Measurements from ENCODE around the gene PCDHGC4. TPM values are rescaled to one million over a fixed set of nuclear protein-coding genes. Genes with fewer than 3 reads are reported as not detected.

Gene PCDHGC4
- total and polyA plus RNA-seq, 2 of the 13 experiments (the other 11 are each of a cell fraction or from before 2014, with no cell fraction given): 0.07 TPM; not detected in 1

DNA sequence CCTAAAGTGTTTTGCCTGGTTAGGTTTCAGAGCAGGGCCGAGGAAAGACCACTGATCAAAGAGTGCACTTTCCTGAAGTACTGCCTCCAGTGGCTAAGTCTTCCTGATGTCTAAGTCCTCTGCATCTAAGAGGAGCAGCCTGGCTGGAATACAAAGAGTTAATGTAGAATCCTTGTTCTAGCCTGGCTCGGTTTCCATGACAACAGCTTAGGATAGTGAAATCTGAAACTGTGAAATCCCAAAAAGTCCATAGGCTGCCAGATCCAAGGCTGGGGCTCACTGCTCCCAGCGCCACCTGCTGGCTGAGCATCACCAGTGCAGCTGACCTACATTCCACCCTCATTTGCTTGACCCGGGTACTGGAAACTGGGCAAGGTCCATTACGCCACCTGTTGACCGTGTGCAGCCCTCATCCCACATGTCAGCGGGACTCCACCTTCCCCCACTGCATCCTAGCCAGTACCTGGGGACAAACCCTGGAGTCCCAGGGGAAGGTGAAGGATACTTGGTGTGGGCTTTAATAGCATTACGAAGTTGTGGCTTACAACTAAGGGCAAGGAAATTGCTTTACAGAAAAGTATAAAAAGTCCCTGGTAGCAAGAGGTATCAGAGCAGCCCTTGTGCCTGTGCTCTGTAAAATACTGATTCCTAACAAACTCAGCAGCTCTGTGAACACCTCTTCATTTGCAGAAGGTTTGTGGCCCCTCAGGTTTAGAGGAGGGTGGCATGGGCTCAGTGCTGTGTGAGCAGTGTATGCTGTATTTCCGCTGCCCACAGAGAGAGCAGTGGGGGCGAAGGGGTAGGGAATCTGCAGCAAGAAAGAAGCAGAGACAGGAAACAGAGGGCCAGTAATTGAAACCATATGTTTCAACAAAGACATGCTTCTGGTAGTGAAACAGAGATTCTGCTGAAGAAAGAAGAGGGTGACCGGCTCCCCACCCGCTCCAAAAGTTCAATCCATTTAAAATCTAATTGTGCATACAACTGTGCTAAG, 40.1 kb downstream of the PCDHGC4 start (continued):
- peak; percentile 62; the same call in 1 of the 2 replicates for TF ChIP-seq NFKBIZ (CRISPR knock-in tag; IDR thresholded peaks at IDR 0.05)
- TF ChIP-seq KMT2A (CRISPR knock-in tag; IDR thresholded peaks at IDR 0.05): 0 out of 2 replicates have a peak, but pooled peaks have one; percentile 27
- TF ChIP-seq ZBTB8A (CRISPR knock-in tag; IDR thresholded peaks at IDR 0.05; ENCODE audit: borderline replicate concordance, low read depth): no peak
- no peak for TF ChIP-seq ZNF891 (CRISPR knock-in tag; IDR thresholded peaks at IDR 0.05)
- TF ChIP-seq, protein P1, sequence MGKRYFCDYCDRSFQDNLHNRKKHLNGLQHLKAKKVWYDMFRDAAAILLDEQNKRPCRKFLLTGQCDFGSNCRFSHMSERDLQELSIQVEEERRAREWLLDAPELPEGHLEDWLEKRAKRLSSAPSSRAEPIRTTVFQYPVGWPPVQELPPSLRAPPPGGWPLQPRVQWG (CRISPR knock-in tag; IDR thresholded peaks at IDR 0.05; ENCODE audit: borderline replicate concordance, low read depth): no peak
- no peak for TF ChIP-seq ZNF225 (CRISPR knock-in tag; IDR thresholded peaks at IDR 0.05)
- no peak for TF ChIP-seq MTA1 (CRISPR knock-in tag; IDR thresholded peaks at IDR 0.05; ENCODE audit: borderline replicate concordance)
- no peak for TF ChIP-seq ZNF747 (CRISPR knock-in tag; IDR thresholded peaks at IDR 0.05; ENCODE audit: borderline replicate concordance)
- no peak for TF ChIP-seq TMF1 (CRISPR knock-in tag; IDR thresholded peaks at IDR 0.05; ENCODE audit: low read depth)
- TF ChIP-seq, protein P2, sequence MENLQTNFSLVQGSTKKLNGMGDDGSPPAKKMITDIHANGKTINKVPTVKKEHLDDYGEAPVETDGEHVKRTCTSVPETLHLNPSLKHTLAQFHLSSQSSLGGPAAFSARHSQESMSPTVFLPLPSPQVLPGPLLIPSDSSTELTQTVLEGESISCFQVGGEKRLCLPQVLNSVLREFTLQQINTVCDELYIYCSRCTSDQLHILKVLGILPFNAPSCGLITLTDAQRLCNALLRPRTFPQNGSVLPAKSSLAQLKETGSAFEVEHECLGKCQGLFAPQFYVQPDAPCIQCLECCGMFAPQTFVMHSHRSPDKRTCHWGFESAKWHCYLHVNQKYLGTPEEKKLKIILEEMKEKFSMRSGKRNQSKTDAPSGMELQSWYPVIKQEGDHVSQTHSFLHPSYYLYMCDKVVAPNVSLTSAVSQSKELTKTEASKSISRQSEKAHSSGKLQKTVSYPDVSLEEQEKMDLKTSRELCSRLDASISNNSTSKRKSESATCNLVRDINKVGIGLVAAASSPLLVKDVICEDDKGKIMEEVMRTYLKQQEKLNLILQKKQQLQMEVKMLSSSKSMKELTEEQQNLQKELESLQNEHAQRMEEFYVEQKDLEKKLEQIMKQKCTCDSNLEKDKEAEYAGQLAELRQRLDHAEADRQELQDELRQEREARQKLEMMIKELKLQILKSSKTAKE (CRISPR knock-in tag; IDR thresholded peaks at IDR 0.05; ENCODE audit: borderline replicate concordance): no peak
- TF ChIP-seq FOXO1 (CRISPR knock-in tag; IDR thresholded peaks at IDR 0.05): peak; percentile 78
- TF ChIP-seq, protein P3, sequence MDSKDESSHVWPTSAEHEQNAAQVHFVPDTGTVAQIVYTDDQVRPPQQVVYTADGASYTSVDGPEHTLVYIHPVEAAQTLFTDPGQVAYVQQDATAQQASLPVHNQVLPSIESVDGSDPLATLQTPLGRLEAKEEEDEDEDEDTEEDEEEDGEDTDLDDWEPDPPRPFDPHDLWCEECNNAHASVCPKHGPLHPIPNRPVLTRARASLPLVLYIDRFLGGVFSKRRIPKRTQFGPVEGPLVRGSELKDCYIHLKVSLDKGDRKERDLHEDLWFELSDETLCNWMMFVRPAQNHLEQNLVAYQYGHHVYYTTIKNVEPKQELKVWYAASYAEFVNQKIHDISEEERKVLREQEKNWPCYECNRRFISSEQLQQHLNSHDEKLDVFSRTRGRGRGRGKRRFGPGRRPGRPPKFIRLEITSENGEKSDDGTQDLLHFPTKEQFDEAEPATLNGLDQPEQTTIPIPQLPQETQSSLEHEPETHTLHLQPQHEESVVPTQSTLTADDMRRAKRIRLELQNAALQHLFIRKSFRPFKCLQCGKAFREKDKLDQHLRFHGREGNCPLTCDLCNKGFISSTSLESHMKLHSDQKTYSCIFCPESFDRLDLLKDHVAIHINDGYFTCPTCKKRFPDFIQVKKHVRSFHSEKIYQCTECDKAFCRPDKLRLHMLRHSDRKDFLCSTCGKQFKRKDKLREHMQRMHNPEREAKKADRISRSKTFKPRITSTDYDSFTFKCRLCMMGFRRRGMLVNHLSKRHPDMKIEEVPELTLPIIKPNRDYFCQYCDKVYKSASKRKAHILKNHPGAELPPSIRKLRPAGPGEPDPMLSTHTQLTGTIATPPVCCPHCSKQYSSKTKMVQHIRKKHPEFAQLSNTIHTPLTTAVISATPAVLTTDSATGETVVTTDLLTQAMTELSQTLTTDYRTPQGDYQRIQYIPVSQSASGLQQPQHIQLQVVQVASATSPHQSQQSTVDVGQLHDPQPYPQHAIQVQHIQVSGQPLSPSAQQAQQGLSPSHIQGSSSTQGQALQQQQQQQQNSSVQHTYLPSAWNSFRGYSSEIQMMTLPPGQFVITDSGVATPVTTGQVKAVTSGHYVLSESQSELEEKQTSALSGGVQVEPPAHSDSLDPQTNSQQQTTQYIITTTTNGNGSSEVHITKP (CRISPR knock-in tag; IDR thresholded peaks at IDR 0.05; ENCODE audit: low read depth): no peak
- no peak for TF ChIP-seq ZNF552 (CRISPR knock-in tag; IDR thresholded peaks at IDR 0.05; ENCODE audit: borderline replicate concordance)
- TF ChIP-seq ZMYM3 (CRISPR knock-in tag; IDR thresholded peaks at IDR 0.05): no peak
- TF ChIP-seq U2AF1 (optimal IDR thresholded peaks at IDR 0.05; ENCODE audit: low read depth, low read length): no peak
- TF ChIP-seq NKX3-1 (CRISPR knock-in tag; IDR thresholded peaks at IDR 0.05): no peak
- TF ChIP-seq, protein P4, sequence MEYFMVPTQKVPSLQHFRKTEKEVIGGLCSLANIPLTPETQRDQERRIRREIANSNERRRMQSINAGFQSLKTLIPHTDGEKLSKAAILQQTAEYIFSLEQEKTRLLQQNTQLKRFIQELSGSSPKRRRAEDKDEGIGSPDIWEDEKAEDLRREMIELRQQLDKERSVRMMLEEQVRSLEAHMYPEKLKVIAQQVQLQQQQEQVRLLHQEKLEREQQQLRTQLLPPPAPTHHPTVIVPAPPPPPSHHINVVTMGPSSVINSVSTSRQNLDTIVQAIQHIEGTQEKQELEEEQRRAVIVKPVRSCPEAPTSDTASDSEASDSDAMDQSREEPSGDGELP (IDR thresholded peaks at IDR 0.05; ENCODE audit: borderline replicate concordance, low read depth): peak; percentile 76; the same call in 1 of the 2 replicates
- peak; percentile 67; the same call in 1 of the 2 replicates for TF ChIP-seq MIXL1 (CRISPR knock-in tag; IDR thresholded peaks at IDR 0.05)
- TF ChIP-seq ZFP41 (CRISPR knock-in tag; IDR thresholded peaks at IDR 0.05; ENCODE audit: borderline replicate concordance): no peak
- TF ChIP-seq ZNF44 (CRISPR knock-in tag; IDR thresholded peaks at IDR 0.05): no peak
- TF ChIP-seq CEBPB (IDR thresholded peaks at IDR 0.05; ENCODE audit: borderline replicate concordance, low read depth, low read length): peak; percentile 42; the same call in 1 of the 2 replicates
- TF ChIP-seq ZNF572 (CRISPR knock-in tag; IDR thresholded peaks at IDR 0.05): no peak
- TF ChIP-seq SP4 (CRISPR knock-in tag; IDR thresholded peaks at IDR 0.05): no peak

Data from HepG2 (cell line).